T-helper 1 cell treated with Interleukin-12 subunit alpha and Interleukin-12 subunit beta and Interleukin-4 antibody, amounts not matched to agents 30 ng/mL and 1 ng/mL, for 36 hours (primary cell): Measurements from ENCODE around the gene CAPRIN2. TPM values are rescaled to one million over a fixed set of nuclear protein-coding genes. Genes with fewer than 3 reads are reported as not detected.

ENCODE experiments used
- total RNA-seq: library from RNA; stranded (reverse); gene quantifications from 2 replicates; pipeline ENCODE4 v1.2.3, GENCODE V29; 2022

Gene CAPRIN2
- total RNA-seq, 1 donor from 2014 or later, result 11.0 TPM

Other genes starting within 250 kb of the CAPRIN2 start
- 43.3 and 48.5 TPM in 2 replicates for gene IPO8, start 59.1 kb downstream of the CAPRIN2 start, total RNA-seq
- gene TSPAN11, start 171.8 kb upstream of the CAPRIN2 start, total RNA-seq, result not detected in 2 replicates